GM18951 (cell line): ENCODE measurements around the gene DCDC2.
"Not testable (repeated sequence)": the region's sequence is repeated elsewhere in the genome, so short reads cannot be mapped to it uniquely, and the experiment has no call there.

Source experiments
- POLR2A ChIP-seq: IDR thresholded peaks from 4 replicates; pipeline ENCODE4 v1.6.1; 2011; ENCODE audit warnings: mild to moderate bottlenecking; ENCODE audit not compliant: insufficient read length, insufficient read depth; ENCODE audit errors: extremely low read depth
- in situ Hi-C: fragments of 300-500 bp; cut with MboI; formaldehyde crosslinking; loops from one replicate; pipeline ENCODE4 v1.12.0; 2022; ENCODE audit warnings: low sequenced_read_pairs, mixed read lengths, inconsistent platforms; ENCODE audit not compliant: unreplicated experiment

DCDC2 gene

GRCh38 chr6:24251339-24251738 is 106.5 kb downstream of the DCDC2 start:
- no peak for TF ChIP-seq POLR2A

GRCh38 chr6:24249926-24250325 is 107.9 kb downstream of the DCDC2 start:
- in situ Hi-C loops: no loop called here
- TF ChIP-seq POLR2A: no peak

More at GRCh38 chr6:24251339-24251738, 106.5 kb downstream of the DCDC2 start:
- in situ Hi-C loops: no loop called here

- TF ChIP-seq POLR2A: no peak
- in situ Hi-C loops: no loop called here
Measured at GRCh38 chr6:24245275-24245674, 112.6 kb downstream of the DCDC2 start.

DNA sequence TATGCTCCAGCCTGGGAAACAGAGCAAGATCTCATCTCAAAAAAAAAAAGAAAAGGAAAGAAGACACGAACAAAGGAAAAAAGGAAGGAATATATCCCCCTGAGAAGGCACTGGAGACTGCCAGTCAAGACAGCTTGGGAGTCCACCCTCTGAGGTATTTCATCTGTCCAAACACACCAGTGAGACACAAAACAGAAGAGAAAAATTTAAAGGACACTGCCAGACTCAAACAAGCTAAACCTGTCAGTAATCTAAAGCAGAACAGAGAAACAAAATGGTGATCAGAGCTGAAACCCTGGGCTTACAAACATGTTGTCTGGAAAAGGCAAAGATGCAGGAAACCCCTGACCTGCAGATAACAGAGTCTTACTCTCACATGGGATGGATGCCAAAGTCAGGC is 114.9 kb downstream of the DCDC2 start:
- no peak for TF ChIP-seq POLR2A
- in situ Hi-C loops: no loop called here

- in situ Hi-C loops: not testable (repeated sequence)
Measured at GRCh38 chr6:24241779-24242178, 116.1 kb downstream of the DCDC2 start.

- TF ChIP-seq POLR2A: no peak
- in situ Hi-C loops: no loop called here
Measured at GRCh38 chr6:24240943-24241342, 116.9 kb downstream of the DCDC2 start.

DNA sequence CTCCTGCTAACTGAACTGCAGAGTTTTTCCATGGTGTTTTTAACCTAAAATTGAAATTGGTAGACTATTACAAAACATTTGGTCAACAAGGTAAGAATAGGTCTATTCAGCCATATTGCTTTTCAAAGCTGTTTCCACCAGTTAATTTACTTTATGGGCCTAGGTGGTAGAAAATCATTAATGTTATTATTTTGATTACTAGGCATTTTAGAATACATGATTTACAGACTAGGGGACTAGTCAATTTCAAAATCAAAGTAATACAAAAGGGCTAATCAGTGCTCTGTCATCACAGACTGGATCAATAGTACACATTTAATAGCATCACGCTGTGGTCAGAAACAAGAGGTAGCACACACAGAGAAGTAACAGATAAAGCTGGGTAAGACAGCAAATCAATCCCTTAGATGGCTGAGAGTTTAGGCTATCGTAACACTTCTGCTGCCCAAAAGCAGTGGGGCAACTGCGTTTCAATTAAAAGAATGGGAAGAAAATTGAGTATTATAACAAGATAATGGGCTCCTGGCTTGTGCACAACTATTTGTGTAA is 117.4 kb downstream of the DCDC2 start:
- TF ChIP-seq POLR2A: no peak
- in situ Hi-C loops: no loop called here

GRCh38 chr6:24238700-24239099 is 119.2 kb downstream of the DCDC2 start:
- TF ChIP-seq POLR2A: no peak
- in situ Hi-C loops: no loop called here

GRCh38 chr6:24236779-24237178 is 121.1 kb downstream of the DCDC2 start:
- in situ Hi-C loops: not testable (repeated sequence)

- in situ Hi-C loops: no loop called here
- no peak for TF ChIP-seq POLR2A
Measured at GRCh38 chr6:24233813-24234442, 123.9 kb downstream of the DCDC2 start.

GRCh38 chr6:24231438-24231977 is 126.4 kb downstream of the DCDC2 start:
- in situ Hi-C loops: no loop called here
- TF ChIP-seq POLR2A: no peak

- in situ Hi-C loops: no loop called here
- no peak for TF ChIP-seq POLR2A
Measured at GRCh38 chr6:24229696-24230405, 128.0 kb downstream of the DCDC2 start.

DNA sequence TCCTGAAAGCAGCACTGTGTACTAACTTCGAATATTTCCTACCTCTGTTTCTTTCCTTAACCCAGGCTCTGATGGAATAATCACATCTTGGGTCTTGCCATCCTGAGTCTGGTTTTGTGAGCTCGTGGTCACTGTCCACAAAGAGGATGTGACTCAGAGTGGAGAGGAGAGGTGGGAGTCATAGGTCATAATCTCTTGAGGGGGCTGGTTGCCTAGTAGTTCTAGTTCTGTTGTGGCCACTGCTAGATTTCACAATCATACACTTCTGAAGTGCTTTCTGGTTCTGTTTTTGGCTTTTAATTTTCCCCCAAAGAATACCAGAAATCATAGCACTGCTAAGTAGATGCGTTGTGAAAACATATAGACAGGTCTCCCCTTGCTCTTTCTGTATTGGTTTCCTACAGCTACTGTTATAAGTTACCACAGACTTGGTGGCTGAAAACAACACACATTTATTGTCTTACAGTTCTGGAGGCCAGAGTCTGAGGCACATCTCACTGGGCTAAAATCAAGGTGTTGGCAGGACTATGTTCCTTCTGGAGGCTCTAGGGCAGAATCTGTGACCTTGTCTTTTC is 129.1 kb downstream of the DCDC2 start:
- TF ChIP-seq POLR2A: no peak
- in situ Hi-C loops: no loop called here

GRCh38 chr6:24228123-24228522 is 129.7 kb downstream of the DCDC2 start:
- in situ Hi-C loops: no loop called here
- no peak for TF ChIP-seq POLR2A
